Caco-2 (cell line): Measurements from ENCODE around the gene SEMA3A. TPM values are rescaled to one million over a fixed set of nuclear protein-coding genes. Genes with fewer than 3 reads are reported as not detected.

Experiments used
- BruUV-seq: library from RNA; stranded (reverse); fragments of 400-500 nt; replicated peaks from 2 replicates; lab custom pipeline; 2021; lab: Mats Ljungman, UMichigan
- CTCF ChIA-PET: fragments of 300-600 bp; sonication (Branson Sonifier 250); formaldehyde crosslinking; loops from one replicate; lab custom pipeline; 2022; ENCODE audit warnings: antibody characterized with exemption; lab: Charles Lee
- POLR2A ChIA-PET: fragments of 300-600 bp; sonication (Branson Sonifier 250); formaldehyde crosslinking; loops from one replicate; lab custom pipeline; 2022; ENCODE audit warnings: antibody characterized with exemption; lab: Charles Lee
- DNase-seq, 2 experiments: peaks; one replicate each; pipeline versions ENCODE4 v3.0.0 to v3.0.0-alpha.2; 2020 to 2022
- H3K27me3 ChIP-seq: replicated peaks from 2 replicates; pipeline ENCODE4 v1.6.0; 2011; ENCODE audit warnings: low read length; ENCODE audit not compliant: control insufficient read depth, insufficient read depth
- H3K36me3 ChIP-seq: 2 replicates; pipeline ENCODE4 v1.5.1; 2011; ENCODE audit warnings: low read length; ENCODE audit not compliant: control insufficient read depth, insufficient read depth
- H3K4me1 ChIP-seq: fragments of 250-450 bp; sonication (Bioruptor Pico); 2 replicates; pipeline ENCODE4 v1.5.1; 2020; ENCODE audit warnings: mild to moderate bottlenecking
- H3K4me3 ChIP-seq: 2 replicates; pipeline ENCODE4 v1.5.1; 2011; ENCODE audit warnings: low read depth, mild to moderate bottlenecking, control low read depth, low read length
- H3K9me3 ChIP-seq: fragments of 250-450 bp; sonication (Bioruptor Pico); 2 replicates; pipeline ENCODE4 v1.5.1; 2020; ENCODE audit warnings: mild to moderate bottlenecking, moderate library complexity
- H3K27ac Mint-ChIP-seq: one replicate; pipeline ENCODE4 v1.8.0; 2022; ENCODE audit warnings: mixed read lengths; ENCODE audit not compliant: unreplicated experiment
- H3K27me3 Mint-ChIP-seq: one replicate; pipeline ENCODE4 v1.8.0; 2022; ENCODE audit warnings: mixed read lengths; ENCODE audit not compliant: insufficient read depth, unreplicated experiment
- H3K36me3 Mint-ChIP-seq: one replicate; pipeline ENCODE4 v1.8.0; 2022; ENCODE audit warnings: mild to moderate bottlenecking, mixed read lengths; ENCODE audit not compliant: insufficient read depth, unreplicated experiment
- H3K4me1 Mint-ChIP-seq: one replicate; pipeline ENCODE4 v1.8.0; 2022; ENCODE audit warnings: low read depth, mixed read lengths; ENCODE audit not compliant: unreplicated experiment
- H3K4me3 Mint-ChIP-seq: one replicate; pipeline ENCODE4 v1.8.0; 2022; ENCODE audit warnings: mild to moderate bottlenecking, moderate library complexity, mixed read lengths; ENCODE audit not compliant: unreplicated experiment
- H3K9me3 Mint-ChIP-seq: one replicate; pipeline ENCODE4 v1.8.0; 2022; ENCODE audit warnings: mixed read lengths; ENCODE audit not compliant: unreplicated experiment
- intact Hi-C: fragments of 100-400 bp; cut with micrococcal nuclease; formaldehyde crosslinking; loops from one replicate; pipeline ENCODE4 v1.10.0; 2022; ENCODE audit not compliant: unreplicated experiment
- total RNA-seq: library from RNA; stranded (reverse); gene quantifications from 2 replicates; pipeline ENCODE4 v1.2.3, GENCODE V29; 2022
- TF ChIP-seq, protein P1 (sequence below), 2 experiments: fragments of 200-600 bp in 1 of 2; IDR thresholded peaks; 1 replicate in 1 of 2; 2 replicates in 1 of 2; pipeline versions ENCODE4 v1.5.1 to v1.8.0; 2011 to 2022; ENCODE audit warnings: antibody characterized with exemption in 1 of 2, control low read depth in 1 of 2, inconsistent platforms in 1 of 2, low read depth in 1 of 2, low read length in 1 of 2, mild to moderate bottlenecking in 1 of 2, moderate library complexity in 1 of 2; ENCODE audit not compliant: insufficient read depth in 1 of 2, severe bottlenecking in 1 of 2, unreplicated experiment in 1 of 2

SEMA3A gene
- total RNA-seq, 1 experiment from 2014 or later: 55.1 TPM

DNA sequence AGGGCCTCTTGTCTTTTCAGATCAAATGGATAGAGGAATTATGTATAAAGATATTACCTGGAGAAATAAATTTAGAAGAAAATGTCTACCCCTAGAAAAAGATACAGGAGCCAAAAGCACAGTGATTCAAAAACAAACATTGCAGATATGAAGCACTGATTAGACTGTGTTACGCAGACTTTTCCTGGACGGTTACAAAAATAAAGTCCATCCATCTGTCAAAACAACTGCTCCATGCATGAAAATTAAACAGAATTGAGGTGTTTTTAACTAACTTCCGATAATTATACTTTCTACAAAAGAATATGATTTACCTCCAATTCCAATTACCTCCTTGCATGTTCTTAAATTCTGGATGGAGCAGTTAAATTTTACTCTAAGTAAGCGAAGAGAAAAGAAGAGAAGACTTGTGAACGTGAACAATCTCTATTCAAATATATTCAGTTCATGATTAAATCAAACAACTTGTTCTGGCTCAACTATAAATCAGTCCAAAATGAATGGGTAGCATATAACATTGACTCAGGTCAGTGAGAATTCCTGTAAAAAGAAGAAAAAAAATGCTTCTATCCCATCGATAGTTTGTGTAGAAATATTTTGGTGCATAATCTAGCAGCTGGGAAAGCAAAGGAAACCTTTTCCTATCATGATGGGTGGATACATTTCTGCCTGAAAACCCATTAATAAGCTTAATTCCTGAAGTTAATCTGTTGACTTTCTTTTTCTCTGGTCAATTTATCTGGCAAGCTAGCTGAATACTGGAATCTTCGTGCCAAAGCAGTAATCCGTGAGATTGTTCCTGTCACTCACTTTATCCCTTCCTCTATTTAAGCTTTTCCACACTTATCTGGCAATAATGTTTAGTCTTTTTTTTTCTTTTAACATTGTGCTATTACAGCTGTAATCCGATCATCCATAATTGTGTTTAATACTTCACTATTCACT is 80.4 kb downstream of the SEMA3A start:
- CTCF ChIA-PET: no interaction called here
- TF ChIP-seq, protein P1, sequence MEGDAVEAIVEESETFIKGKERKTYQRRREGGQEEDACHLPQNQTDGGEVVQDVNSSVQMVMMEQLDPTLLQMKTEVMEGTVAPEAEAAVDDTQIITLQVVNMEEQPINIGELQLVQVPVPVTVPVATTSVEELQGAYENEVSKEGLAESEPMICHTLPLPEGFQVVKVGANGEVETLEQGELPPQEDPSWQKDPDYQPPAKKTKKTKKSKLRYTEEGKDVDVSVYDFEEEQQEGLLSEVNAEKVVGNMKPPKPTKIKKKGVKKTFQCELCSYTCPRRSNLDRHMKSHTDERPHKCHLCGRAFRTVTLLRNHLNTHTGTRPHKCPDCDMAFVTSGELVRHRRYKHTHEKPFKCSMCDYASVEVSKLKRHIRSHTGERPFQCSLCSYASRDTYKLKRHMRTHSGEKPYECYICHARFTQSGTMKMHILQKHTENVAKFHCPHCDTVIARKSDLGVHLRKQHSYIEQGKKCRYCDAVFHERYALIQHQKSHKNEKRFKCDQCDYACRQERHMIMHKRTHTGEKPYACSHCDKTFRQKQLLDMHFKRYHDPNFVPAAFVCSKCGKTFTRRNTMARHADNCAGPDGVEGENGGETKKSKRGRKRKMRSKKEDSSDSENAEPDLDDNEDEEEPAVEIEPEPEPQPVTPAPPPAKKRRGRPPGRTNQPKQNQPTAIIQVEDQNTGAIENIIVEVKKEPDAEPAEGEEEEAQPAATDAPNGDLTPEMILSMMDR (IDR thresholded peaks at IDR 0.05; ENCODE audit: insufficient read depth in 1 of 2, low read depth in 1 of 2, low read length in 1 of 2, severe bottlenecking in 1 of 2, unreplicated experiment in 1 of 2): no peak
- DNase-seq: no peak
- intact Hi-C loops: no loop called here
- Mint-ChIP-seq H3K4me1 (no peaks in the 10 kb centered on the region), H3K27me3 (no peaks in the 10 kb centered on the region), H3K27ac (no peak overlapping the region), H3K4me3 (no peak overlapping the region), H3K36me3 (peaks cover 20% of the 10 kb centered on the region), H3K9me3 (no peaks in the 10 kb centered on the region)
- Histone ChIP-seq H3K36me3 (no peaks in the 10 kb centered on the region), H3K4me1 (peaks cover 19% of the 10 kb centered on the region), H3K4me3 (no peak overlapping the region), H3K9me3 (no peaks in the 10 kb centered on the region), H3K27me3 (no peaks in the 10 kb centered on the region)
- BruUV-seq: no TSS peak
- POLR2A ChIA-PET: no interaction called here

DNA sequence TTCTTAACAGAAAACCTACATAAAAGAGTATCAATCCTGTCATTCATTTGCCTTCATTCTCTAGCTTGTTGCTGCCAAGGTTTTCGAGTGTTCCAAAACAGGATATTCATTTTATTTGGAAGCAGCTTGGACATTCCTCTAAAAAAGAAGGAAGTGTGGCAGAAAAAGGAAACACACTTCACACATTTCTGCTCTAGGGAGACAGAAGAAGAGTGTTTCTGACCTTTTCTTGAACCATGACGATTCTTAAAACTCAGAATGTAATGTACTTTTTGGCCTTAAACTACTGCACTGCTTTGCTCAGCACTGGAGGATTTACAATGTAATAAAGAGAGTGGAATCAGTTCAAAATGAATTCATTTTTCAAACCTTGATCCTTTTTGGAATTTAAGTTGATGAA is 81.3 kb downstream of the SEMA3A start:
- BruUV-seq: no TSS peak
- H3K4me3 ChIP-seq: no peak overlapping the region
- CTCF ChIA-PET: no interaction called here
- Mint-ChIP-seq H3K4me1 (no peaks in the 10 kb centered on the region), H3K9me3 (no peaks in the 10 kb centered on the region), H3K27me3 (no peaks in the 10 kb centered on the region), H3K27ac (no peak overlapping the region), H3K4me3 (no peak overlapping the region), H3K36me3 (peaks cover 23% of the 10 kb centered on the region)
- H3K4me1 ChIP-seq: peaks cover 22% of the 10 kb centered on the region
- no peaks in the 10 kb centered on the region for H3K27me3 ChIP-seq
- POLR2A ChIA-PET: no interaction called here
- no peak for DNase-seq
- TF ChIP-seq, protein P1 (IDR thresholded peaks at IDR 0.05; ENCODE audit: insufficient read depth in 1 of 2, low read depth in 1 of 2, low read length in 1 of 2, severe bottlenecking in 1 of 2, unreplicated experiment in 1 of 2): no peak
- intact Hi-C loops: no loop called here
- no peaks in the 10 kb centered on the region for H3K9me3 ChIP-seq
- H3K36me3 ChIP-seq: no peaks in the 10 kb centered on the region

DNA sequence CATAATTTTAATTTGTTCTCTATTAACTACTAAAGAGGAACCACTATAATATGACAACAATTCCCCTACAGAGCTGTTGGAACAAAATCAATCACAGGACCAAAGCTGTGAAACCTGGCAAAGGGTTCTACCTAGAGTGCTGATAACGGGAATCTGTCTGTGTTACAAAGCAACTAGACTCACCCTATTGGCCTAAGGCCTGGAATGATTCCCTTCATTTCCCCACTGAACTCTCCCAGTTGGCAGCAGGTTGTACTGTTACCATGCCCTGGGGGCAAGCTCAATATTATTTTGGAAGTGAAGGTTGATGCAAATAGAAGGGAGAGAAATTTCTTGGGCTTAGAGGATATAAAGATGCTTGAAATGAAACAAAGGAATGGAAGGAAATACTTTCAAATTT is 81.8 kb downstream of the SEMA3A start:
- no peak overlapping the region for H3K27ac Mint-ChIP-seq
- H3K9me3 Mint-ChIP-seq: no peaks in the 10 kb centered on the region
- ChIA-PET CTCF (no interaction called here), POLR2A (no interaction called here)
- TF ChIP-seq, protein P1 (IDR thresholded peaks at IDR 0.05; ENCODE audit: insufficient read depth in 1 of 2, low read depth in 1 of 2, low read length in 1 of 2, severe bottlenecking in 1 of 2, unreplicated experiment in 1 of 2): no peak
- no TSS peak for BruUV-seq
- Histone ChIP-seq H3K4me3 (no peak overlapping the region), H3K4me1 (peaks cover 25% of the 10 kb centered on the region), H3K36me3 (no peaks in the 10 kb centered on the region), H3K9me3 (no peaks in the 10 kb centered on the region), H3K27me3 (no peaks in the 10 kb centered on the region)
- peaks cover 28% of the 10 kb centered on the region for H3K36me3 Mint-ChIP-seq
- intact Hi-C loops: no loop called here
- no peak overlapping the region for H3K4me3 Mint-ChIP-seq
- no peak for DNase-seq
- H3K27me3 Mint-ChIP-seq: no peaks in the 10 kb centered on the region
- H3K4me1 Mint-ChIP-seq: no peaks in the 10 kb centered on the region
